WTC11 (cell line): ENCODE results near the gene ABHD17C.

Source experiments
- ATF6 ChIP-seq: sonication (generic); formaldehyde crosslinking; IDR thresholded peaks from 2 replicates; pipeline ENCODE4 v1.8.1; 2023; ENCODE audit warnings: mild to moderate bottlenecking, missing genetic modification reagents
- CBFB ChIP-seq: sonication (generic); formaldehyde crosslinking; IDR thresholded peaks from 2 replicates; pipeline ENCODE4 v1.8.1; 2022; ENCODE audit warnings: mild to moderate bottlenecking, low read depth, missing genetic modification reagents
- CTCF ChIP-seq: fragments of 200-600 bp; IDR thresholded peaks from 2 replicates; pipeline ENCODE4 v1.8.0; 2022; ENCODE audit warnings: antibody characterized with exemption
- ETV6 ChIP-seq: sonication (generic); formaldehyde crosslinking; IDR thresholded peaks from 2 replicates; pipeline ENCODE4 v1.8.1; 2022; ENCODE audit warnings: mild to moderate bottlenecking, missing genetic modification reagents
- GABPB1 ChIP-seq: sonication (generic); formaldehyde crosslinking; IDR thresholded peaks from 2 replicates; pipeline ENCODE4 v1.8.1; 2023; ENCODE audit warnings: mild to moderate bottlenecking, missing genetic modification reagents
- NFE2L1 ChIP-seq: sonication (generic); formaldehyde crosslinking; IDR thresholded peaks from 2 replicates; pipeline ENCODE4 v1.8.1; 2023; ENCODE audit warnings: missing genetic modification reagents
- RELA ChIP-seq: sonication (generic); formaldehyde crosslinking; IDR thresholded peaks from 2 replicates; pipeline ENCODE4 v1.8.1; 2022; ENCODE audit warnings: missing genetic modification reagents, mild to moderate bottlenecking, borderline replicate concordance
- SOX15 ChIP-seq: fragments of 250-450 bp; sonication (Bioruptor Pico); IDR thresholded peaks from 2 replicates; pipeline ENCODE4 v1.9.0; 2021; ENCODE audit warnings: mild to moderate bottlenecking
- TP53 ChIP-seq: sonication (generic); formaldehyde crosslinking; IDR thresholded peaks from 2 replicates; pipeline ENCODE4 v1.8.1; 2023; ENCODE audit warnings: mild to moderate bottlenecking, missing genetic modification reagents
- ZNF671 ChIP-seq: fragments of 250-450 bp; sonication (Bioruptor Pico); IDR thresholded peaks from 2 replicates; pipeline ENCODE4 v1.8.0; 2021; ENCODE audit warnings: mild to moderate bottlenecking
- TF ChIP-seq, protein P1 (sequence below): sonication (generic); formaldehyde crosslinking; IDR thresholded peaks from 2 replicates; pipeline ENCODE4 v1.8.0; 2023; ENCODE audit warnings: missing genetic modification reagents
- TF ChIP-seq, protein P2 (sequence below): fragments of 250-450 bp; sonication (Bioruptor Pico); IDR thresholded peaks from 2 replicates; pipeline ENCODE4 v2.1.2; 2022; ENCODE audit warnings: mild to moderate bottlenecking, moderate library complexity
- TF ChIP-seq, protein P3 (sequence below): sonication (generic); formaldehyde crosslinking; IDR thresholded peaks from 2 replicates; pipeline ENCODE4 v1.8.1; 2022; ENCODE audit warnings: low read depth, missing genetic modification reagents, borderline replicate concordance

GRCh38 chr15:80684697-80685096 is 10.4 kb upstream of the ABHD17C start:
- TF ChIP-seq, protein P1, sequence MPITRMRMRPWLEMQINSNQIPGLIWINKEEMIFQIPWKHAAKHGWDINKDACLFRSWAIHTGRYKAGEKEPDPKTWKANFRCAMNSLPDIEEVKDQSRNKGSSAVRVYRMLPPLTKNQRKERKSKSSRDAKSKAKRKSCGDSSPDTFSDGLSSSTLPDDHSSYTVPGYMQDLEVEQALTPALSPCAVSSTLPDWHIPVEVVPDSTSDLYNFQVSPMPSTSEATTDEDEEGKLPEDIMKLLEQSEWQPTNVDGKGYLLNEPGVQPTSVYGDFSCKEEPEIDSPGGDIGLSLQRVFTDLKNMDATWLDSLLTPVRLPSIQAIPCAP (CRISPR knock-in tag) = no peak
- TF ChIP-seq, protein P2, sequence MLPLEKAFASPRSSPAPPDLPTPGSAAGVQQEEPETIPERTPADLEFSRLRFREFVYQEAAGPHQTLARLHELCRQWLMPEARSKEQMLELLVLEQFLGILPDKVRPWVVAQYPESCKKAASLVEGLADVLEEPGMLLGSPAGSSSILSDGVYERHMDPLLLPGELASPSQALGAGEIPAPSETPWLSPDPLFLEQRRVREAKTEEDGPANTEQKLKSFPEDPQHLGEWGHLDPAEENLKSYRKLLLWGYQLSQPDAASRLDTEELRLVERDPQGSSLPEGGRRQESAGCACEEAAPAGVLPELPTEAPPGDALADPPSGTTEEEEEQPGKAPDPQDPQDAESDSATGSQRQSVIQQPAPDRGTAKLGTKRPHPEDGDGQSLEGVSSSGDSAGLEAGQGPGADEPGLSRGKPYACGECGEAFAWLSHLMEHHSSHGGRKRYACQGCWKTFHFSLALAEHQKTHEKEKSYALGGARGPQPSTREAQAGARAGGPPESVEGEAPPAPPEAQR (CRISPR knock-in tag) = no peak
- TF ChIP-seq SOX15 (CRISPR knock-in tag) (no peak), ETV6 (CRISPR knock-in tag) (no peak), NFE2L1 (CRISPR knock-in tag) (no peak), CTCF (no peak), ZNF671 (no peak), ATF6 (CRISPR knock-in tag) (no peak), GABPB1 (no peak), RELA (CRISPR knock-in tag) (no peak), CBFB (CRISPR knock-in tag) (no peak), TP53 (no peak)
- TF ChIP-seq, protein P3, sequence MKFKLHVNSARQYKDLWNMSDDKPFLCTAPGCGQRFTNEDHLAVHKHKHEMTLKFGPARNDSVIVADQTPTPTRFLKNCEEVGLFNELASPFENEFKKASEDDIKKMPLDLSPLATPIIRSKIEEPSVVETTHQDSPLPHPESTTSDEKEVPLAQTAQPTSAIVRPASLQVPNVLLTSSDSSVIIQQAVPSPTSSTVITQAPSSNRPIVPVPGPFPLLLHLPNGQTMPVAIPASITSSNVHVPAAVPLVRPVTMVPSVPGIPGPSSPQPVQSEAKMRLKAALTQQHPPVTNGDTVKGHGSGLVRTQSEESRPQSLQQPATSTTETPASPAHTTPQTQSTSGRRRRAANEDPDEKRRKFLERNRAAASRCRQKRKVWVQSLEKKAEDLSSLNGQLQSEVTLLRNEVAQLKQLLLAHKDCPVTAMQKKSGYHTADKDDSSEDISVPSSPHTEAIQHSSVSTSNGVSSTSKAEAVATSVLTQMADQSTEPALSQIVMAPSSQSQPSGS (CRISPR knock-in tag) = no peak
